Activated naive CD8-positive, alpha-beta T cell treated with anti-CD3 and anti-CD28 coated beads, Interleukin-2, amount 50 U/mL, for 24 hours (primary cell): ENCODE data around the gene C3.
"Not testable (repeated sequence)": the region's sequence is repeated elsewhere in the genome, so short reads cannot be mapped to it uniquely, and the experiment has no call there.

Experiments used
- ATAC-seq: fragments of 150-1000 bp; cut with Tn5 transposase; one replicate; pipeline ENCODE4 v1.10.0; 2021
- DNase-seq: peaks from one replicate; pipeline ENCODE4 v3.0.0; 2021
- H3K27ac Mint-ChIP-seq: one replicate; pipeline ENCODE4 v1.8.0; 2021; ENCODE audit warnings: mild to moderate bottlenecking, mixed read lengths
- H3K27me3 Mint-ChIP-seq: one replicate; pipeline ENCODE4 v1.8.0; 2021; ENCODE audit warnings: mixed read lengths
- H3K36me3 Mint-ChIP-seq: one replicate; pipeline ENCODE4 v1.8.0; 2021; ENCODE audit warnings: low read depth, mixed read lengths
- H3K4me1 Mint-ChIP-seq: one replicate; pipeline ENCODE4 v1.8.0; 2021; ENCODE audit warnings: mixed read lengths
- H3K4me3 Mint-ChIP-seq: one replicate; pipeline ENCODE4 v1.8.0; 2021; ENCODE audit warnings: mild to moderate bottlenecking, moderate library complexity, mixed read lengths
- H3K9me3 Mint-ChIP-seq: one replicate; pipeline ENCODE4 v1.8.0; 2021; ENCODE audit warnings: mixed read lengths

Gene C3

GRCh38 chr19:6668691-6669090 lies 51.8 kb downstream of the C3 start:
- no peaks in the 10 kb centered on the region for H3K9me3 Mint-ChIP-seq
- no peak for ATAC-seq
- peak; percentile 41 for DNase-seq
- H3K4me1 Mint-ChIP-seq: peaks cover 47% of the 10 kb centered on the region
- peak overlapping the region; percentile 100 for H3K4me3 Mint-ChIP-seq
- H3K27me3 Mint-ChIP-seq: no peaks in the 10 kb centered on the region
- peaks cover 35% of the 10 kb centered on the region for H3K36me3 Mint-ChIP-seq
- H3K27ac Mint-ChIP-seq: peak overlapping the region; percentile 100

- peak overlapping the region; percentile 100 for H3K4me3 Mint-ChIP-seq
- DNase-seq (no peak), ATAC-seq (no peak)
- no peaks in the 10 kb centered on the region for H3K9me3 Mint-ChIP-seq
- H3K4me1 Mint-ChIP-seq: peaks cover 35% of the 10 kb centered on the region
- no peaks in the 10 kb centered on the region for H3K27me3 Mint-ChIP-seq
- H3K36me3 Mint-ChIP-seq: peaks cover 35% of the 10 kb centered on the region
- H3K27ac Mint-ChIP-seq: peak overlapping the region; percentile 92
Observed at GRCh38 chr19:6667114-6667627, 53.3 kb downstream of the C3 start.

GRCh38 chr19:6664916-6665315 lies 55.5 kb downstream of the C3 start:
- no peaks in the 10 kb centered on the region for H3K9me3 Mint-ChIP-seq
- peak; percentile 7 for DNase-seq
- peak overlapping the region; percentile 67 for H3K27ac Mint-ChIP-seq
- peak overlapping the region; percentile 11 for H3K4me3 Mint-ChIP-seq
- H3K27me3 Mint-ChIP-seq: no peaks in the 10 kb centered on the region
- peaks cover 18% of the 10 kb centered on the region for H3K4me1 Mint-ChIP-seq
- H3K36me3 Mint-ChIP-seq: peaks cover 46% of the 10 kb centered on the region
- no peak for ATAC-seq

- H3K4me1 Mint-ChIP-seq: peaks cover 21% of the 10 kb centered on the region
- H3K27ac Mint-ChIP-seq: no peak overlapping the region
- no peaks in the 10 kb centered on the region for H3K9me3 Mint-ChIP-seq
- peak; percentile 47 for DNase-seq
- ATAC-seq: peak; percentile 42
- peak overlapping the region; percentile 23 for H3K4me3 Mint-ChIP-seq
- peaks cover 39% of the 10 kb centered on the region for H3K36me3 Mint-ChIP-seq
- H3K27me3 Mint-ChIP-seq: no peaks in the 10 kb centered on the region
Observed at GRCh38 chr19:6663236-6664201, 56.9 kb downstream of the C3 start.

- peaks cover 25% of the 10 kb centered on the region for H3K4me1 Mint-ChIP-seq
- H3K27me3 Mint-ChIP-seq: no peaks in the 10 kb centered on the region
- H3K36me3 Mint-ChIP-seq: peaks cover 38% of the 10 kb centered on the region
- no peak for DNase-seq
- ATAC-seq: no peak
- no peaks in the 10 kb centered on the region for H3K9me3 Mint-ChIP-seq
- H3K27ac Mint-ChIP-seq: no peak overlapping the region
- peak overlapping the region; percentile 74 for H3K4me3 Mint-ChIP-seq
Observed at GRCh38 chr19:6662702-6663101, 57.7 kb downstream of the C3 start.

- not testable (repeated sequence) for H3K27ac Mint-ChIP-seq, H3K9me3 Mint-ChIP-seq, H3K27me3 Mint-ChIP-seq
- H3K4me3 Mint-ChIP-seq: peak overlapping the region; percentile 74
- H3K4me1 Mint-ChIP-seq: peaks cover 23% of the 10 kb centered on the region
- H3K36me3 Mint-ChIP-seq: peaks cover 34% of the 10 kb centered on the region
- peak; percentile 60 for DNase-seq
- peak; percentile 77 for ATAC-seq
Observed at GRCh38 chr19:6661509-6662244, 58.8 kb downstream of the C3 start.

- ATAC-seq: no peak
- no peak for DNase-seq
- Mint-ChIP-seq H3K4me3 (peak overlapping the region; percentile 74), H3K36me3 (peaks cover 28% of the 10 kb centered on the region), H3K9me3 (no peaks in the 10 kb centered on the region), H3K4me1 (peaks cover 30% of the 10 kb centered on the region), H3K27ac (no peak overlapping the region), H3K27me3 (no peaks in the 10 kb centered on the region)
Observed at GRCh38 chr19:6660930-6661329, 59.5 kb downstream of the C3 start.

- peaks cover 23% of the 10 kb centered on the region for H3K36me3 Mint-ChIP-seq
- H3K27me3 Mint-ChIP-seq, H3K9me3 Mint-ChIP-seq, H3K4me3 Mint-ChIP-seq, DNase-seq, ATAC-seq, H3K27ac Mint-ChIP-seq: not testable (repeated sequence)
- H3K4me1 Mint-ChIP-seq: peaks cover 73% of the 10 kb centered on the region
Observed at GRCh38 chr19:6656390-6656789, 64.1 kb downstream of the C3 start.

- Mint-ChIP-seq H3K27me3 (no peaks in the 10 kb centered on the region), H3K4me1 (peaks cover 79% of the 10 kb centered on the region), H3K4me3 (peak overlapping the region; percentile 75), H3K36me3 (peaks cover 16% of the 10 kb centered on the region), H3K9me3 (no peaks in the 10 kb centered on the region), H3K27ac (peak overlapping the region; percentile 97)
- ATAC-seq: peak; percentile 86
- DNase-seq: peak; percentile 76
Observed at GRCh38 chr19:6654347-6655310, 65.8 kb downstream of the C3 start.

GRCh38 chr19:6652805-6653094 lies 67.7 kb downstream of the C3 start:
- H3K27ac Mint-ChIP-seq: peak overlapping the region; percentile 85
- H3K4me3 Mint-ChIP-seq: peak overlapping the region; percentile 0
- H3K4me1 Mint-ChIP-seq: peaks cover 63% of the 10 kb centered on the region

GRCh38 chr19:6651965-6652804 lies 68.3 kb downstream of the C3 start:
- peaks cover 59% of the 10 kb centered on the region for H3K4me1 Mint-ChIP-seq
- H3K4me3 Mint-ChIP-seq: peak overlapping the region; percentile 0
- H3K27me3 Mint-ChIP-seq: no peaks in the 10 kb centered on the region
- no peaks in the 10 kb centered on the region for H3K9me3 Mint-ChIP-seq
- ATAC-seq: no peak
- H3K27ac Mint-ChIP-seq: peak overlapping the region; percentile 85
- DNase-seq: no peak
- H3K36me3 Mint-ChIP-seq: no peaks in the 10 kb centered on the region

More at GRCh38 chr19:6652805-6653094, 67.7 kb downstream of the C3 start:
- no peak for DNase-seq
- no peaks in the 10 kb centered on the region for H3K9me3 Mint-ChIP-seq
- no peaks in the 10 kb centered on the region for H3K27me3 Mint-ChIP-seq
- peaks cover 5% of the 10 kb centered on the region for H3K36me3 Mint-ChIP-seq
- ATAC-seq: no peak

GRCh38 chr19:6649185-6649584 lies 71.3 kb downstream of the C3 start:
- H3K4me1 Mint-ChIP-seq: peaks cover 37% of the 10 kb centered on the region
- H3K27ac Mint-ChIP-seq: no peak overlapping the region
- no peaks in the 10 kb centered on the region for H3K9me3 Mint-ChIP-seq
- no peaks in the 10 kb centered on the region for H3K36me3 Mint-ChIP-seq
- H3K27me3 Mint-ChIP-seq: no peaks in the 10 kb centered on the region
- ATAC-seq (no peak), DNase-seq (no peak)
- no peak overlapping the region for H3K4me3 Mint-ChIP-seq

- Mint-ChIP-seq H3K4me1 (peaks cover 27% of the 10 kb centered on the region), H3K9me3 (no peaks in the 10 kb centered on the region), H3K27me3 (no peaks in the 10 kb centered on the region), H3K36me3 (no peaks in the 10 kb centered on the region), H3K4me3 (no peak overlapping the region), H3K27ac (no peak overlapping the region)
- DNase-seq (no peak), ATAC-seq (no peak)
Observed at GRCh38 chr19:6648141-6648715, 72.2 kb downstream of the C3 start.
